ENCODE data around the gene UGT1A7.
"Not testable (repeated sequence)": the region's sequence is repeated elsewhere in the genome, so short reads cannot be mapped to it uniquely, and the experiment has no call there.

The UGT1A7 gene

DNA sequence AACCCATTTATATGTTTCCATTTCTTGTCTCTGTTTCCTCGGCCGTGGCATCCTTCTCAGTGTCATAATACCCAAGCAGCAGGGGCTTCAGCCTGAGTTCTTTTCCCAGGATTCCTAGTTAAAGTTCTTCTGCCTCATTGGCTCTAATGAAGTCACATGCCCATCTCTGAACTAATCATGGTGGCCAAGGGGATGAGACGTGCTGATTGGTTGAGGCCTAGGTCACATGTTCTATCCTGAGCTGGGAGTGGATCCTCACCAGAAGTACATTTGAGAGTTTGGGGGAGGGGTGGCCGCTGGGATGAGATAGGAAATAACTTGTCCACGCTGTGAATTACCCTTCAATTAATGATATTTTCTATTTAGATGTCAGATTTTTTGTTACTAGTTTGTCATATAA lies 27.2 kb downstream of the UGT1A7 start:
- FAIRE-seq (no peak), DNase-seq (ENCODE audit: extremely low spot score, insufficient read length, low read depth) (no peak)

DNA sequence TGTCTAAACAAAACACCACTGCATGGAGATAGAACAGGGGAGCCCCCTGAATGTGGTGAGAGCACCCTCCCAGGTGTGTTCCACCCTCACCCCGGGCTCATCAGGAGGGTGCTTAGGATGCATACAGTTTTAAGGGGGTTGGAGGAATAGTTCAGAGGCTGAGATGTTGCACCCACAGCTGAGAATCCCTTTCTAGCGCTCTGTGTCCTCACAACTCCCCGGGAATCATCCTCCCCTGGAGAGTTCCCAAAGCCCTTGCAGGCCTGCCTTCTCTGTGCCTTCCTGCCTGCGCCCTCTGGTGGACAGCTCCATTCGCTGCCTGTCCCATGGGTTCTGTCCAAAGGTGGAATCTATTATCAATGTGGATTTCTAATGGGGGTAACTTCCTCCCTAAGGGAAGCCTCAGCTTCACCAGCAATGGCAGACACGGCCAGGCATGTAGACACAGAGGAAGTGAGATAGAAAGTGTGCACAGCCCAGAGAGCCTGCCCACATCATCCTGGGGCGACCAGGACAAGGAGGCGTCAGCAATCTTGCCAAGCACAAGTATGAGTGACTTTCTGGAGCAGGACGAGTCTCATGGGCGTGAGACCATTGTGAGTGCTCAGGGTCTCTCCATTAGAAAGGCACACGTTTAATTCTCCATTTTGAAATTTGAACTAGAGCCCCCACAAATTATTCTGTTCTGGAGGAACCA lies 29.8 kb downstream of the UGT1A7 start:
- FAIRE-seq (peak; percentile 74), DNase-seq (ENCODE audit: extremely low spot score, insufficient read length, low read depth) (peak; percentile 7)

DNA sequence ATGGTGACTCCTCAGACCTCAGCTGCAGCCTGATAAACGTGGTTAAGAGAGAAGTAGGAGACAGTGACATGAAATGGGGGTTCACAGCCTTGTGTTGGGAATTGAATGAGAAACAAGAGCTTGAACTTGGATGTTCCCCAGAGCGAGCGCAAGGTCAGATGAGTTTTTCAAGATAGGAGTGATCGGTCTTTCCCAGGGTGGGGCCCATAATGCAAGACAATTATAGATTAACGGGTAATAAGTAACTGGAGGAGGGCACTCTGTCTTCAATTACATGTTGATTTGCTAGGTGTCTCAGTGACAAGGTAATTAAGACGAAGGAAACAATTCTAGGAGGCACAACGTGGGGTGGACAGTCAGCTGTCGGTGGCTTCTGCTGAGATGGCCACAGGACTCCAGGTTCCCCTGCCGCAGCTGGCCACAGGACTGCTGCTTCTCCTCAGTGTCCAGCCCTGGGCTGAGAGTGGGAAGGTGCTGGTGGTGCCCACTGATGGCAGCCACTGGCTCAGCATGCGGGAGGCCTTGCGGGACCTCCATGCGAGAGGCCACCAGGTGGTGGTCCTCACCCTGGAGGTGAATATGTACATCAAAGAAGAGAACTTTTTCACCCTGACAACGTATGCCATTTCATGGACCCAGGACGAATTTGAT lies 31.0 kb downstream of the UGT1A7 start, which contains the start of gene UGT1A5:
Gene UGT1A5, plus strand, starts transcription at position 297 of the 651 bp plus-strand sequence. Its CDS starts 85 bp downstream, at position 382.
- FAIRE-seq = no peak
- DNase-seq (ENCODE audit: extremely low spot score, insufficient read length, low read depth) = no peak

DNA sequence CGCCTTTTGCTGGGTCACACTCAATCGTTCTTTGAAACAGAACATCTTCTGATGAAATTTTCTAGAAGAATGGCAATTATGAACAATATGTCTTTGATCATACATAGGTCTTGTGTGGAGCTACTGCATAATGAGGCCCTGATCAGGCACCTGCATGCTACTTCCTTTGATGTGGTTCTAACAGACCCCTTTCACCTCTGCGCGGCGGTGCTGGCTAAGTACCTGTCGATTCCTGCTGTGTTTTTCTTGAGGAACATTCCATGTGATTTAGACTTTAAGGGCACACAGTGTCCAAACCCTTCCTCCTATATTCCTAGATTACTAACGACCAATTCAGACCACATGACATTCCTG lies 31.5 kb downstream of the UGT1A7 start:
- DNase-seq (ENCODE audit: extremely low spot score, insufficient read length, low read depth) (no peak), FAIRE-seq (no peak)

DNA sequence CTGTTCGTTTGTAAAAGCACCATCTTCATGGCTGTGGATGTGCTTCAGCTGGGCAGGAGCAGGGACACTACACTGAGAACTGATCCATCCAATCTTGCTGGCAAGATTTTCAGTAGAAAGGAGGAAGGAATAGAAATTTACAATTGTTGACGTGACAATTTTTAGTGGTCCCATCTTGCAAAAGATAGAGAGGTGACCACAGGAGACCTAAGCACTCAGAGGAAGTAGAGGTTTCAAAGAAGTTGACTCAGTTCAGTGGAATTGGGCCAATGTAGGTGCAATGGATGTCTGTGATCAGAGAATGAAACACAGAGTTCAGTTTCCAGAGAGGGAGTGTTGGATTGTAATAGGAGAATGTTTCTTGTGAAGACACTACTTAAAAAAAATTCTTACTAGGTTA lies 32.4 kb downstream of the UGT1A7 start:
- no peak for FAIRE-seq

DNA sequence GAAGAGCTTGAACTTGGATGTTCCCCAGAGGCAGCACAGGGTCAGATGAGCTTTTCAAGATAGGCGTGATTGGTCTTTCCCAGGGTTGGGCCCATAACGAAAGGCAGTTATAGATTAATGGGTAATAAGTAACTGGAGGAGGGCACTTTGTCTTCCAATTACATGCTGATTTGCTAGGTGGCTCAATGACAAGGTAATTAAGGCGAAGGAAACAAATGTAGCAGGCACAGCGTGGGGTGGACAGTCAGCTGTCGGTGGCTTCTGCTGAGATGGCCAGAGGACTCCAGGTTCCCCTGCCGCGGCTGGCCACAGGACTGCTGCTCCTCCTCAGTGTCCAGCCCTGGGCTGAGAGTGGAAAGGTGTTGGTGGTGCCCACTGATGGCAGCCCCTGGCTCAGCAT lies 36.9 kb downstream of the UGT1A7 start, which contains the start of gene UGT1A4:
Gene UGT1A4, plus strand, starts transcription at position 185 of the 400 bp plus-strand sequence. Its CDS starts 85 bp downstream, at position 270.
- DNase-seq (ENCODE audit: extremely low spot score, insufficient read length, low read depth) (no peak), FAIRE-seq (no peak)

More for the DNA sequence above, 32.4 kb downstream of the UGT1A7 start:
- no peak for DNase-seq (ENCODE audit: extremely low spot score, insufficient read length, low read depth)

DNA sequence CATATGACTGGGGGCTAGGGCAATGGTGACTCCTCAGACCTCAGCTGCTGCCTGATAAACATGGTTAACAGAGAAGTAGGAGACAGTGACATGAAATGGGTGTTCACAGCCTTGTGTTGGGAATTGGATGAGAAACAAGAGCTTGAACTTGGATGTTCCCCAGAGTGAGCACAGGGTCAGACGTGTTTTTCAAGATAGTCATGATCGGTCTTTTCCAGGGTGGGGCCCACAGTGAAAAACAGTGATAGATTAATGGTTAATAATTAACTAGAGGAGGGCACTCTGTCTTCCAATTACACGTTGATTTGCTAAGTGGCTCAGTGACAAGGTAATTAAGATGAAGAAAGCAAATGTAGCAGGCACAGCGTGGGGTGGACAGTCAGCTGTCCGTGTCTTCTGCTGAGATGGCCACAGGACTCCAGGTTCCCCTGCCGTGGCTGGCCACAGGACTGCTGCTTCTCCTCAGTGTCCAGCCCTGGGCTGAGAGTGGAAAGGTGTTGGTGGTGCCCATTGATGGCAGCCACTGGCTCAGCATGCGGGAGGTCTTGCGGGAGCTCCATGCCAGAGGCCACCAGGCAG lies 47.1 kb downstream of the UGT1A7 start, which contains the start of gene UGT1A3:
Gene UGT1A3, plus strand, starts transcription at position 320 of the 579 bp plus-strand sequence. Its CDS starts 85 bp downstream, at position 405.
- FAIRE-seq = no peak
- DNase-seq (ENCODE audit: extremely low spot score, insufficient read length, low read depth) = no peak

DNA sequence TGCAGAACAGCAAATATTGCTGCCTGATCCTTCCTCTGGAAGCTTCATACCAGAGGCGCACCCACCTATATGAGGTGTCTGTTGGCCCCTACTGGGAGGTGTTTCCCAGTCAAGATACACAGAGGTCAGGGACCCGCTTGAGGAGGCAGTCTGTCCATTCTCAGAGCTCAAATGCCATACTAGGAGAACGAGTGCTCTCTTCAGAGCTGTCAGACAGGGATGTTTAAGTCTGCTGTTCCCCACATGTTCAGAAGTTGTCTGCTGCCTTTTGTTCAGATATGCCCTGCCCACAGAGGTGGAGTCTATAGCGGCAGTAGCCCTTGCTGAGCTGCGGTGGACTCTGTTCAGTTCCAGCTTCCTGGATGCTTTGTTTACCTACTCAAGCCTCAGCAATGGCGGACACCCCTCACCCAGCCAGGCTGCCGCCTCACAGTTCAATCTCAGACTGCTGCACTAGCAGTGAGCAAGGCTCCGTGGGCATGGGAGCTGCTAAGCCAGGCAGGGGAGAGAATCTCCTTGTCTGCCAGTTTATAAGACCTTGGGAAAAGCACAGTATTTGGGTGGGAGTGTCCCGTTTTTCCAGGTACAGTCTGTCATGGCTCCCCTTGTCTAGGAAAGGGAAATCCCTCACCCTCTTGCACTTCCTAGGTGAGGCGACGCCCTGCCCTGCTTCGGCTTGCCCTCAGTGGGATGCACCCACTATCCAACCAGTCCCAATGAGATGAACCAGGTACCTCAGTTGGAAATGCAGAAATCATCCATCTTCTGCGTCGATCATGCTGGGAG lies 55.4 kb downstream of the UGT1A7 start:
- not testable (repeated sequence) for FAIRE-seq; DNase-seq (ENCODE audit: extremely low spot score, insufficient read length, low read depth)

DNA sequence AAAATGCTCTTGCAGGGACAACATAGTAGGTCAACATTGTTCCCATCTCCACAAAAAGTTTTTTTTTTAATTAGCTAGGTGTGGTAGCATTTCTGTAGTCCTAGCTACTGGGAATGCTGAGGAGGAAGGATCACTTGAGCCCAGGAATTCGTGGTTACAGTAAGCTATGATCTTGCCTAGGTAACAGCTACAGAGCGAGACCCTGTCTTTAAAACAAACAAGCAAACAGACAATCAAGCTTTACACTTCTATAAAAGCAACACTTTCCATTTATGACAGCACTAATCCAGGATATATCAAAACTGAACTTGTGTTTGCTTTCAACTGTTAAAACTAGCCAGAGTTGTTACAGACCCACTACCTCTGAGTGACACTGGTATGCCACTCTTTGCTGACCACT lies 59.2 kb downstream of the UGT1A7 start:
- FAIRE-seq = no peak
- DNase-seq (ENCODE audit: extremely low spot score, insufficient read length, low read depth) = no peak

DNA sequence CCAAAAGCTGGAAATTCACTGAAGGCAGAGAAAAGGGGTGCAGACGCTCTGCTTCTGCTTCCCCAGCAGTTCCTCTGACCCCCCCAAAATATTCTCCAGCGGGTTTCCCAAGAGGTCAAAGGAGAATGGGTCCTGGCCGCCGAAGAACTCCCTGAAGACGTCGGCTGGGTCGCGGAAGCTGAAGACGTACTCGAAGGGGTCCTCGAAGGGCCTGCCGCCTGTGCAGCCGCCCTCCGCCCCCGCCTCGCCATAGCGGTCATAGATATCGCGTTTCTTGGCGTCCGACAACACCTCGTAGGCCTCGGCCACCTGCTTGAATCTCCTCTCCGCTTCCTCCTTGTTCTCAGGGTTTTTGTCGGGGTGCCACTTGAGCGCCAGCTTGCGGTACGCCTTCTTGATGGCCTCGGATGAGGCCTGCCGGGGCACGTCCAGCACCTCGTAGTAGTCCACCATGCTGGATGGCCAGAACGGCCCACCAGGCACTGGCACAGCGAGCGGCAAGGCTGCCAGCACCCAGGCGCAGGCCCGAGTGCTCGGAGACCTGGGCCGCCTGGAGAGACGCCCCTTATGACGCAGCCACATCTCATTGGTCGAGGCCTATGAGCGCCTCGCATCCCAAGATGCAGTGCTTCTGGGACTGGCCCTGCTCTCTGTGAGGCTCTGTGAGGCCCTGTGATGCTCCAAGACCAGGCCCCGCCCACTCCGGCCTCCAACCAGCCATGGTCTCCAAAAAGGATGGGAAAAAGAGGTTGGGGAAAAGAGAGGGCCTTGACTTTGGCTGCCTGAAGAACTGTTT lies 62.0 kb downstream of the UGT1A7 start:
- no peak for DNase-seq (ENCODE audit: extremely low spot score, insufficient read length, low read depth)
- no peak for FAIRE-seq

DNA sequence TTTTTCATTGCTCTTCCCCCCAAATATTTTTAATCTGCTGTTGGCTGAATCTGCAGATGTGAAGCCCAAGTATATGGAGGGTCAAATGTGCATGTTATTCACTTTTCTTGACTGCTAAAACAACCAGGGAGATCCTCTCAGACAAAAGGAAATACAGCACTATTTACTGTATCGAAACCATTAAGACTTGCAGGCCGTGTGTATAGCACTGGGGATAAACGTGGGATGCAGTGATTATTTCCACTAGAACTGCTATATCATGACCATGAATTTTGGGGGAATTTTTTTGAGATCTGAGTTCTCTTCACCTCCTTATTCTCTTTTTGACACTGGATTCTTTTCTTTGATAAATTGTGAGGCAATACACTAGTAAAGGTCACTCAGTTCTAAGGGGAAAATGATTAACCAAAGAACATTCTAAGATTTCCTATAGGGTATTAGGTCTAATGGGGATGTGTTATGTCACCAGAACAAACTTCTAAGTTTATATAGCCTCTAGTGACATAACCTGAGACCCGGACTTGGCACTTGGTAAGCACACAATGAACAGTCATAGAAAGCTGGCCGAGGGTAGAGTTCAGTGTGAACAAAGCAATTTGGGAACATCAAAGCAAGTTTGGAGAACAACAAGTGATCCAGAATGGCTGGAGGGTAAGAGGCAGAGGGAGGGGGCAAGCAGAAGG lies 63.5 kb downstream of the UGT1A7 start:
- DNase-seq (ENCODE audit: extremely low spot score, insufficient read length, low read depth) = no peak
- no peak for FAIRE-seq

DNA sequence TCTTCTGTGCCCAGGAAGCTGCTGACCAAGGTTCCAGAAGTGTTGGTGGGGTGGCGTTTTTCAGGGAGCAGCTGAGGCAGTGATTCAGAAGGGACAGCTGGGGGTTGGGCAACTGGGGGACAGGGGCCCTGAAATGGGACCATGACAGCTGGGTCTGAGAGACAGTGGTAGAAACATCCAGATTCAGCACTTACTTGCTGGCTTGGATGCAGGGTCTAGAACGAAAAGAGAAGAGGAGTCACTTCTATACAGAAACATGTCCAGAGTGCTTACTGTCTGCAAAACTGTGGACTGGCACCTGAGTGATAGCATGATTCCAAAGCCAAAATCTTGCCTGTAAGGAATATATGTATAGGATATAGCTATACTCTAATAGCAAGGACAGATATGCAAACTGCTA lies 64.1 kb downstream of the UGT1A7 start:
- FAIRE-seq; DNase-seq (ENCODE audit: extremely low spot score, insufficient read length, low read depth): not testable (repeated sequence)

DNA sequence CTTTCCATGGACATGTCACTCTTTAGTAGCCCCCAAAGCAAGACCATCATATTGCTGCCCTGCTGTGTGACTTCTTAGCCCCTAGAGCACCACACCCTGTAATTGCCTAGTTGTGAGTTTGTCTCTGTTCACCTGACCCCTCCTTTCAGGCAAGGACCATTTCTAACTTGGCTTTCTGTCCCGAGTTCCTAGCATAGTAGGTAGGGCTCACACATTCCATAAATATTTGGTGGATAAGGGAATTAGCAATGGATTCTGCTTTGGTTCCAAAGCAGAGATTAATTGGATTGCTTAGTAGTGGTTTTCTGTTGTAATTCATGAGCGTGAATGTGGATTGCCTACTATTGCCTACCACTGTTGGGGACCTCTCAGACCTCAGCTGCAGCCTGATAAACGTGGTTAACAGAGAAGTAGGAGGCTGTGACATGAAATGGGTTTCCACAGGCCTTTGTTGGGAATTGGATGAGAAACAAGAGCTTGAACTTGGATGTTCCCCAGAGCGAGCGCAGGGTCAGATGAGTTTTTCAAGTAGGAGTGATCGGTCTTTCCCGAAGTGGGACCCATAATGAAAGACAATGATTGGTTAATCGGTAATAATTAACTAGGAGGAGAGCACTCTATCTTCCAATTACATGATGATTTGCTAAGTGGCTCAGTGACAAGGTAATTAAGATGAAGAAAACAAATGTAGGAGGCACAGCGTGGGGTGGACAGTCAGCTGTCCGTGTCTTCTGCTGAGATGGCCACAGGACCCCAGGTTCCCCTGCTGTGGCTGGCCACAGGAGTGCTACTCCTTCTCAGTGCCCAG lies 65.0 kb downstream of the UGT1A7 start:
- DNase-seq (ENCODE audit: extremely low spot score, insufficient read length, low read depth) = no peak
- FAIRE-seq = no peak

DNA sequence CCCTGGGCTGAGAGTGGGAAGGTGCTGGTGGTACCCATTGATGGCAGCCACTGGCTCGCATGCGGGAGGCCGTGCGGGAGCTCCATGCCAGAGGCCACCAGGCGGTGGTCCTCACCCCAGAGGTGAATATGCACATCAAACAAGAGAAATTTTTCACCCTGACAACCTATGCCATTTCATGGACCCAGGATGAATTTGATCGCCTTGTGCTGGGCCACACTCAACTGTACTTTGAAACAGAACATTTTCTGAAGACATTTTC lies 65.5 kb downstream of the UGT1A7 start:
- DNase-seq (ENCODE audit: extremely low spot score, insufficient read length, low read depth) = no peak
- no peak for FAIRE-seq

DNA sequence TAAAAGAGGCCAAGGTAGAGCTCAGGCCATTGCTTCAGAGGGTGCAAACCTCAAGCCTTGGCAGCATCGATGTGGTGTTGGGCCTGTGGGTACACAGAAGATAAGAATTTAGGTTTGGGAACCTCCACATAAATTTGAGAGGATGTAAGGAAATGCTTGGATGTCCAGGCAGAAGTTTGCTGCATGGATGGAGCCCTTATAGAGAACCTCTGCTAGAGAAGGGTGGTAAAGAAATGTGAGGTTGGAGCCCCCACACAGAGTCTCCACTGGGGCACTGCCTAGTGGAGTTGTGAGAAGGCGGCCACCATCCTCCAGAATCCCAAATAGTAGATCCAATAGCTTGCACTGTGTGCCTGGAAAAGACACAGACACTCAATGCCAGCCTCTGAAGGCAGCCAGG lies 69.0 kb downstream of the UGT1A7 start:
- not testable (repeated sequence) for DNase-seq (ENCODE audit: extremely low spot score, insufficient read length, low read depth); FAIRE-seq

DNA sequence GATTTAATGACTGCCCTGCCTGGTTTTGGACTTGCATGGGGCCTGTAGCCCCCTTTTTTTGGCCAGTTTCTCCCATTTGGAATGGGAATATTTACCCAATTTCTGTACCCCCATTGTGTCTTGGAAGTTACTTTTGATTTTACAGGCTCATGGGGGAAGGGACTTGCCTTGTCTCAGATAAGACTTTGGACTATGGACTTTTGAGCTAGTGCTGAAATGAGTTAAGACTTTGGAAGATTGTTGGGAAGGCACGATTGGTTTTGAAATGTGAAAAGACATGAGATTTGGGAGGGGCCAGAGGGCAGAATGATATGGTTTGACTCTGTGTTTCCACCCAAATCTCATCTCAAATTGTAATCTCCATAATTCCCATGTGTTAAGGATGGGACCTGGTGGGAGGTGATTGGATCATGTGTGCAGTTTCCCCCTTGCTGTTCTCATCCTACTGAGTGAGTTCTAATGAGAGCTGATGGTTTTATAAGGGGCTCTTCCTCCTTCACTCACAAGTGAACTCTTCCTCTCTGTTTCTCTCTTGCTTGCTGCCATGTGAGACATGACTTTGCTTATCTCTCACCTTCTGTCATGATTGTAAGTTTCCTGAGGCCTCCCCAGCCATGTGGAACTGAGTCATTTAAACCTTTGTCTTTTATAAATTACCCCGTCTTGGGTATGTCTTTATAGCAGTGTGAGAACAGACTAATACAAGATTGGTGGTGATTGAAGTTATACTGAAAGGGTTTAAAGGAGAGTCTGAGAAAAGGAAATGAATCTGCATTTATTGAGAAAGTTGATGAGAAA lies 69.7 kb downstream of the UGT1A7 start:
- not testable (repeated sequence) for FAIRE-seq; DNase-seq (ENCODE audit: extremely low spot score, insufficient read length, low read depth)

DNA sequence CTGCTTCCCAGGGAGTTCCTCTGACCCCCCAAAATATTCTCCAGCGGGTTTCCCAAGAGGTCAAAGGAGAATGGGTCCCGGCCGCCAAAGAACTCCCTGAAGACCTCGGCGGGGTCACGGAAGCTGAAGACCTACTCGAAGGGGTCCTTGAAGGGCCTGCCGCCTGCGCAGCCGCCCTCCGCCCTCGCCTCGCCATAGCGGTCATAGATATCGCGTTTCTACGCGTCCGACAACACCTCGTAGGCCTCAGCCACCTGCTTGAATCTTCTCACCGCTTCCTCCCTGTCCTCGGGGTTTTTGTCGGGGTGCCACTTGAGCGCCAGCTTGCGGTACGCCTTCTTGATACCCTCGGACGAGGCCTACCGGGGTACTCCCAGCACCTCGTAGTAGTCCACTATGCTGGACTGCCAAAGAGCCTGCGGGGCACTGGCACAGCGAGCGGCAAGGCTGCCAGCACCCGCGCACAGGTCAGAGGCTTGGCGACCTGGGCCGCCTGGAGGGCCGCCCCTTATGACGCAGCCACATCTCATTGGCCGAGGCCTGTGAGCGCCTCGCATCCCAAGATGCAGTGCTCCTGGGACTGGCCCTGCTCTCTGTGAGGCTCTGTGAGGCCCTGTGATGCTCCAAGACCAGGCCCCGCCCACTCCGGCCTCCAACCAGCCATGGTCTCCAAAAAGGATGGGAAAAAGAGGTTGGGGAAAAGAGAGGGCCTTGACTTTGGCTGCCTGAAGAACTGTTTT lies 73.3 kb downstream of the UGT1A7 start:
- FAIRE-seq (no peak), DNase-seq (ENCODE audit: extremely low spot score, insufficient read length, low read depth) (no peak)

All from GM18507 (cell line).